Measurements from ENCODE around the gene ANXA10.

DNA sequence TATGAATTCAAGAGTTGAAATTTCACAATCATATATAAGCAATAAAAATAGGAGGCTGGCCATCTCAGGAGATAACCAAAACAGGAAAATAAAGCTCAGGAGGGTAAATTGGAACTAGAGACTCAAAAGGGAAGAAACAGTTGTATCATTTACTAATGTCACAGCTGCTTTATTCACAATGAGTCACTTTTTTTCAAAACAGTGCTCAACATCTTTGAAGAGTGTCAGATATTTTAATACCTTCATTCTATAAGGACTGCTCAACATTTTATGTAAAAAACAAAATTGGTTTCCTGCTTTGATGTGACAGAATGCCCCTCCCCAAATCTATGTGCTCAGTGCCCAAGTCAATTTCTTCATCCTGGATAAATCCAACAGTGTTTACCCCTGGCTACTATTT is 128.6 kb downstream of the ANXA10 start:
- TF ChIP-seq, protein P1, sequence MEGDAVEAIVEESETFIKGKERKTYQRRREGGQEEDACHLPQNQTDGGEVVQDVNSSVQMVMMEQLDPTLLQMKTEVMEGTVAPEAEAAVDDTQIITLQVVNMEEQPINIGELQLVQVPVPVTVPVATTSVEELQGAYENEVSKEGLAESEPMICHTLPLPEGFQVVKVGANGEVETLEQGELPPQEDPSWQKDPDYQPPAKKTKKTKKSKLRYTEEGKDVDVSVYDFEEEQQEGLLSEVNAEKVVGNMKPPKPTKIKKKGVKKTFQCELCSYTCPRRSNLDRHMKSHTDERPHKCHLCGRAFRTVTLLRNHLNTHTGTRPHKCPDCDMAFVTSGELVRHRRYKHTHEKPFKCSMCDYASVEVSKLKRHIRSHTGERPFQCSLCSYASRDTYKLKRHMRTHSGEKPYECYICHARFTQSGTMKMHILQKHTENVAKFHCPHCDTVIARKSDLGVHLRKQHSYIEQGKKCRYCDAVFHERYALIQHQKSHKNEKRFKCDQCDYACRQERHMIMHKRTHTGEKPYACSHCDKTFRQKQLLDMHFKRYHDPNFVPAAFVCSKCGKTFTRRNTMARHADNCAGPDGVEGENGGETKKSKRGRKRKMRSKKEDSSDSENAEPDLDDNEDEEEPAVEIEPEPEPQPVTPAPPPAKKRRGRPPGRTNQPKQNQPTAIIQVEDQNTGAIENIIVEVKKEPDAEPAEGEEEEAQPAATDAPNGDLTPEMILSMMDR (IDR thresholded peaks at IDR 0.05; ENCODE audit: low read length) = no peak
- TF ChIP-seq EZH2 (IDR thresholded peaks at IDR 0.05; ENCODE audit: borderline replicate concordance, low read length) = no peak

Data from OCI-LY1 (cell line).